ENCODE measurements around the gene ADCY1.

Gene ADCY1

GRCh38 chr7:45594745-45595535 lies 20.8 kb downstream of the ADCY1 start:
- no peak for DNase-seq

GRCh38 chr7:45595809-45596664 lies 21.9 kb downstream of the ADCY1 start:
- peak; percentile 27 for DNase-seq

- peak; percentile 15 for DNase-seq
These were observed 22.5 kb downstream of the ADCY1 start for GRCh38 chr7:45596665-45597095.

GRCh38 chr7:45597286-45597984 lies 23.3 kb downstream of the ADCY1 start:
- DNase-seq, result peak; percentile 34

GRCh38 chr7:45598886-45599520 lies 24.8 kb downstream of the ADCY1 start:
- DNase-seq, result peak; percentile 5

GRCh38 chr7:45599851-45600706 lies 25.9 kb downstream of the ADCY1 start:
- DNase-seq, result peak; percentile 36

GRCh38 chr7:45601094-45601493 lies 26.9 kb downstream of the ADCY1 start:
- DNase-seq, result peak; percentile 10

GRCh38 chr7:45601816-45602540 lies 27.8 kb downstream of the ADCY1 start:
- peak; percentile 15 for DNase-seq

GRCh38 chr7:45606050-45606449 lies 31.9 kb downstream of the ADCY1 start:
- peak; percentile 17 for DNase-seq

- DNase-seq, result no peak
These were observed 32.8 kb downstream of the ADCY1 start for GRCh38 chr7:45606931-45607330.

- DNase-seq, result no peak
These were observed 35.0 kb downstream of the ADCY1 start for GRCh38 chr7:45609180-45609579.

GRCh38 chr7:45610019-45610418 lies 35.9 kb downstream of the ADCY1 start:
- DNase-seq, result no peak

GRCh38 chr7:45610660-45611299 lies 36.6 kb downstream of the ADCY1 start:
- DNase-seq, result no peak

GRCh38 chr7:45617166-45617565 lies 43.0 kb downstream of the ADCY1 start:
- no peak for DNase-seq

- DNase-seq, result no peak
These were observed 47.9 kb downstream of the ADCY1 start for GRCh38 chr7:45622058-45622457.

- no peak for DNase-seq
These were observed 49.0 kb downstream of the ADCY1 start for GRCh38 chr7:45623157-45623556.

GRCh38 chr7:45623740-45624391 lies 49.7 kb downstream of the ADCY1 start:
- DNase-seq, result no peak

- DNase-seq, result no peak
These were observed 50.2 kb downstream of the ADCY1 start for GRCh38 chr7:45624392-45624760.

GRCh38 chr7:45625067-45625466 lies 50.9 kb downstream of the ADCY1 start:
- no peak for DNase-seq
